WERI-Rb-1 (cell line): ENCODE measurements around the gene MPEG1.
A peak's percentile ranks its signal among the peaks of the same experiment; 100 is the strongest.

ENCODE experiments used
- DNase-seq: peaks from one replicate; pipeline ENCODE4 v3.0.0-alpha.2; 2020
- H3K27ac ChIP-seq: fragments of 250-450 bp; sonication (Bioruptor Pico); 2 replicates; pipeline ENCODE4 v1.5.1; 2020; ENCODE audit warnings: mild to moderate bottlenecking, moderate library complexity
- H3K27me3 ChIP-seq: fragments of 250-450 bp; sonication (Bioruptor Pico); 2 replicates; pipeline ENCODE4 v1.5.1; 2021; ENCODE audit warnings: mild to moderate bottlenecking, low read depth, moderate library complexity; ENCODE audit not compliant: insufficient read depth, severe bottlenecking
- H3K36me3 ChIP-seq: fragments of 250-450 bp; sonication (Bioruptor Pico); 2 replicates; pipeline ENCODE4 v1.5.1; 2020; ENCODE audit warnings: mild to moderate bottlenecking, moderate library complexity
- H3K4me3 ChIP-seq: 2 replicates; pipeline ENCODE4 v1.5.1; 2011; ENCODE audit warnings: low read depth, mild to moderate bottlenecking, control low read depth, low read length
- H3K9me3 ChIP-seq: fragments of 250-450 bp; sonication (Bioruptor Pico); 2 replicates; pipeline ENCODE4 v1.5.1; 2021; ENCODE audit warnings: mild to moderate bottlenecking, moderate library complexity; ENCODE audit not compliant: severe bottlenecking
- CTCF ChIP-seq: IDR thresholded peaks from 2 replicates; pipeline ENCODE4 v1.5.1; 2011; ENCODE audit warnings: low read depth, mild to moderate bottlenecking, control low read depth, inconsistent platforms, low read length

Gene MPEG1

GRCh38 chr11:59206635-59207034 is 6.1 kb downstream of the MPEG1 start:
- Histone ChIP-seq H3K27me3 (peaks cover 72% of the 10 kb centered on the region), H3K36me3 (no peaks in the 10 kb centered on the region), H3K9me3 (no peaks in the 10 kb centered on the region), H3K27ac (no peak overlapping the region), H3K4me3 (no peak overlapping the region)
- peak; percentile 72 for TF ChIP-seq CTCF
- peak; percentile 39 for DNase-seq

- Histone ChIP-seq H3K36me3 (no peaks in the 10 kb centered on the region), H3K9me3 (no peaks in the 10 kb centered on the region), H3K4me3 (no peak overlapping the region), H3K27ac (no peak overlapping the region), H3K27me3 (peaks cover 72% of the 10 kb centered on the region)
- DNase-seq = no peak
- TF ChIP-seq CTCF = no peak
Observed at GRCh38 chr11:59205648-59206047, 7.1 kb downstream of the MPEG1 start.

GRCh38 chr11:59204746-59205145 is 8.0 kb downstream of the MPEG1 start:
- no peaks in the 10 kb centered on the region for H3K36me3 ChIP-seq
- H3K9me3 ChIP-seq = no peaks in the 10 kb centered on the region
- no peak for DNase-seq
- no peak for TF ChIP-seq CTCF
- no peak overlapping the region for H3K4me3 ChIP-seq
- H3K27me3 ChIP-seq = peaks cover 75% of the 10 kb centered on the region
- H3K27ac ChIP-seq = no peak overlapping the region

- Histone ChIP-seq H3K36me3 (no peaks in the 10 kb centered on the region), H3K9me3 (no peaks in the 10 kb centered on the region), H3K4me3 (no peak overlapping the region), H3K27ac (no peak overlapping the region), H3K27me3 (peaks cover 73% of the 10 kb centered on the region)
- no peak for DNase-seq
- TF ChIP-seq CTCF = no peak
Observed at GRCh38 chr11:59201353-59201752, 11.4 kb downstream of the MPEG1 start.

- Histone ChIP-seq H3K36me3 (no peaks in the 10 kb centered on the region), H3K4me3 (no peak overlapping the region), H3K27ac (no peak overlapping the region), H3K9me3 (no peaks in the 10 kb centered on the region), H3K27me3 (peaks cover 78% of the 10 kb centered on the region)
- TF ChIP-seq CTCF = no peak
- no peak for DNase-seq
Observed at GRCh38 chr11:59200423-59200746, 12.3 kb downstream of the MPEG1 start.

- Histone ChIP-seq H3K4me3 (no peak overlapping the region), H3K36me3 (no peaks in the 10 kb centered on the region), H3K9me3 (no peaks in the 10 kb centered on the region), H3K27me3 (peaks cover 77% of the 10 kb centered on the region), H3K27ac (no peak overlapping the region)
- no peak for DNase-seq
- TF ChIP-seq CTCF = no peak
Observed at GRCh38 chr11:59199546-59200422, 12.9 kb downstream of the MPEG1 start.
